ENCODE measurements around the gene LRRC31. TPM values are rescaled to one million over a fixed set of nuclear protein-coding genes. Genes with fewer than 3 reads are reported as not detected.

LRRC31 gene
- total and polyA plus RNA-seq, 4 donors = 0.53 to 5.3 (median 1.7) TPM

DNA sequence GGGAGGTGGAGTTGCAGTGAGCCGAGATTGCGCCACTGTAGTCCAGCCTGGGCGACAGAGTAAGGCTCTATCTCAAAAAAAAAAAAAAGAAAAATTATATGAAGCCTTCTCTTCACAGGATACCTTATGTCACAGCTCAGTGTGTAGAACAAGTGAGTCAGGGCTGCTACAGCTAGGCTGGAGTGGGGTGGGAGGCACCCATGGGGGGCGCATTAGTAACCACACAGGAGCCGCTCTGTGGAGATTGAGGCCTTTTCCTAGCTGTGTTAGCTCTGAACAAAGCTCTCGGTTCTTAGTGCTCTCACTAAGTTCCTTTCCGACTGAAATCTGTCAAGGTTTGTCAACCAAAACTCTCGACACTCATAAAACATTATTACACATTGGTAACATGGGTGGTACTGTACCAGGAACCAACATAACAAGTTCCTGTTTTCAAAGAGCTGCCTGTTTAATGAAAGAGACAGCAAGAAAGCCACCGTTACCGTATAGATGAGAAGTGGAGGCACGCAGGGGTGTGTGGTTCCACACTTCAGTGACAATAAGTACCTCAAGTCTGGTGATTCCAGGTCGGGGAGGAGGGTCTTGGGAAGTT, 4.5 kb downstream of the LRRC31 start:
- H3K9me3 ChIP-seq (ENCODE audit: control insufficient read depth in 4 of 4, low read length in 3 of 4) = no peaks in the 10 kb centered on the region
- WGBS = 81% methylated on average over 12 of the region's 12 CpGs
- no peak for TF ChIP-seq HNF4A (conservative IDR thresholded peaks at IDR 0.05)
- TF ChIP-seq TAF1 (conservative IDR thresholded peaks at IDR 0.05) = no peak
- TF ChIP-seq NR2F2 (IDR thresholded peaks at IDR 0.05) = no peak
- no peaks in the 10 kb centered on the region for H3K36me3 ChIP-seq (ENCODE audit: control insufficient read depth in 4 of 4, insufficient read depth in 3 of 4, low read depth in 1 of 4, low read length in 3 of 4)
- no peak overlapping the region for H3K27ac ChIP-seq (ENCODE audit: low read depth in 1 of 2, low read length in 2 of 2)
- H3K9ac ChIP-seq (ENCODE audit: low read depth in 1 of 2, low read length in 2 of 2) = no peak overlapping the region
- H3K4me3 ChIP-seq (ENCODE audit: low read depth in 1 of 3, low read length in 3 of 3) = no peak overlapping the region
- no peaks in the 10 kb centered on the region for H3K27me3 ChIP-seq (ENCODE audit: control insufficient read depth in 4 of 4, insufficient read depth in 4 of 4, low read length in 3 of 4)
- H3K4me1 ChIP-seq (ENCODE audit: control insufficient read depth in 4 of 4, insufficient read depth in 4 of 4, low read length in 3 of 4) = peaks cover 0 to 13% (median 6%) of the 10 kb centered on the region in 4 donors
- no peak for DNase-seq (ENCODE audit: low spot score)

- peaks cover 0 to 5% (median 1%) of the 10 kb centered on the region in 4 donors for H3K4me1 ChIP-seq (ENCODE audit: control insufficient read depth in 4 of 4, insufficient read depth in 4 of 4, low read length in 3 of 4)
- 61% methylated on average over 2 of the region's 2 CpGs for WGBS
- H3K27ac ChIP-seq (ENCODE audit: low read depth in 1 of 2, low read length in 2 of 2) = no peak overlapping the region
- no peaks in the 10 kb centered on the region for H3K9me3 ChIP-seq (ENCODE audit: control insufficient read depth in 4 of 4, low read length in 3 of 4)
- no peak for DNase-seq (ENCODE audit: low spot score)
- no peak overlapping the region for H3K9ac ChIP-seq (ENCODE audit: low read depth in 1 of 2, low read length in 2 of 2)
- TF ChIP-seq EGR1 (IDR thresholded peaks at IDR 0.05; ENCODE audit: low read depth in 2 of 2) (no peak), TAF1 (conservative IDR thresholded peaks at IDR 0.05) (no peak), JUND (IDR thresholded peaks at IDR 0.05) (no peak), RAD21 (IDR thresholded peaks at IDR 0.05) (no peak), FOXA2 (IDR thresholded peaks at IDR 0.05) (no peak), YY1 (IDR thresholded peaks at IDR 0.05) (no peak), SP1 (IDR thresholded peaks at IDR 0.05) (no peak), NR2F2 (IDR thresholded peaks at IDR 0.05) (no peak), MAX (IDR thresholded peaks at IDR 0.05) (no peak), ATF3 (IDR thresholded peaks at IDR 0.05) (no peak), RXRA (IDR thresholded peaks at IDR 0.05) (no peak), HNF4G (IDR thresholded peaks at IDR 0.05) (no peak), GABPA (IDR thresholded peaks at IDR 0.05 in 1 of 2, conservative IDR thresholded peaks at IDR 0.05 in 1 of 2) (no peak), HNF4A (conservative IDR thresholded peaks at IDR 0.05) (no peak), REST (IDR thresholded peaks at IDR 0.05) (no peak), CTCF (IDR thresholded peaks at IDR 0.05; ENCODE audit: low read depth, low read length, missing input control) (no peak), FOXA1 (IDR thresholded peaks at IDR 0.05) (no peak)
- TF ChIP-seq, protein P1, sequence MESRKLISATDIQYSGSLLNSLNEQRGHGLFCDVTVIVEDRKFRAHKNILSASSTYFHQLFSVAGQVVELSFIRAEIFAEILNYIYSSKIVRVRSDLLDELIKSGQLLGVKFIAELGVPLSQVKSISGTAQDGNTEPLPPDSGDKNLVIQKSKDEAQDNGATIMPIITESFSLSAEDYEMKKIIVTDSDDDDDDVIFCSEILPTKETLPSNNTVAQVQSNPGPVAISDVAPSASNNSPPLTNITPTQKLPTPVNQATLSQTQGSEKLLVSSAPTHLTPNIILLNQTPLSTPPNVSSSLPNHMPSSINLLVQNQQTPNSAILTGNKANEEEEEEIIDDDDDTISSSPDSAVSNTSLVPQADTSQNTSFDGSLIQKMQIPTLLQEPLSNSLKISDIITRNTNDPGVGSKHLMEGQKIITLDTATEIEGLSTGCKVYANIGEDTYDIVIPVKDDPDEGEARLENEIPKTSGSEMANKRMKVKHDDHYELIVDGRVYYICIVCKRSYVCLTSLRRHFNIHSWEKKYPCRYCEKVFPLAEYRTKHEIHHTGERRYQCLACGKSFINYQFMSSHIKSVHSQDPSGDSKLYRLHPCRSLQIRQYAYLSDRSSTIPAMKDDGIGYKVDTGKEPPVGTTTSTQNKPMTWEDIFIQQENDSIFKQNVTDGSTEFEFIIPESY (IDR thresholded peaks at IDR 0.05) = no peak
- H3K27me3 ChIP-seq (ENCODE audit: control insufficient read depth in 4 of 4, insufficient read depth in 4 of 4, low read length in 3 of 4) = no peaks in the 10 kb centered on the region
- no peak overlapping the region for H3K4me3 ChIP-seq (ENCODE audit: low read depth in 1 of 3, low read length in 3 of 3)
- no peaks in the 10 kb centered on the region for H3K36me3 ChIP-seq (ENCODE audit: control insufficient read depth in 4 of 4, insufficient read depth in 3 of 4, low read depth in 1 of 4, low read length in 3 of 4)
Measured at GRCh38 chr3:169864270-169864669, 5.5 kb downstream of the LRRC31 start.
